Activated T-helper 9 cell treated with anti-CD3 and anti-CD28 coated beads, Interleukin-2, amount 50 U/mL, for 16 hours (primary cell): ENCODE measurements around the gene ARHGAP23.

Experiments used
- DNase-seq: peaks from one replicate; pipeline ENCODE4 v3.0.0-alpha.2; 2020; ENCODE audit warnings: low read depth

The ARHGAP23 gene

DNA sequence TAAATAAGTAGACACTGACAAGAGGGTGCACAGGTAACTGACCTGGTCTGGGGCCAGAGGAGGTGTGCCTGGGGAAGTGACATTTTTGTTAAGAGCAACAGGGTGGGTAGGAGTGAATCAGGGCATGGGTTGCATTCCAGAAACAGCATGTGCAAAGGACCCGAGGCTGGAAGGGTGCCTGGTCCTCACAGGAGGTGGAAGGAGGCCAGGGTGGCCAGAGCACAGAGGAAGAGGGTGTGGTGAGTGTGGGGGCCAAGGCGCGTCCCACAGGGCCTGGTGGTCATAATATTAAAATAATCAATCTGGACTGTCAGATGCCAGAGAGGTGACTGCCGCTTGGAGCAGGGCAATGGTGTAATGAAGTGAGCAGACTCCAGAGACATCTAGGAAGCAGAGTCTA lies 14.3 kb downstream of the ARHGAP23 start:
- DNase-seq, result no peak

DNA sequence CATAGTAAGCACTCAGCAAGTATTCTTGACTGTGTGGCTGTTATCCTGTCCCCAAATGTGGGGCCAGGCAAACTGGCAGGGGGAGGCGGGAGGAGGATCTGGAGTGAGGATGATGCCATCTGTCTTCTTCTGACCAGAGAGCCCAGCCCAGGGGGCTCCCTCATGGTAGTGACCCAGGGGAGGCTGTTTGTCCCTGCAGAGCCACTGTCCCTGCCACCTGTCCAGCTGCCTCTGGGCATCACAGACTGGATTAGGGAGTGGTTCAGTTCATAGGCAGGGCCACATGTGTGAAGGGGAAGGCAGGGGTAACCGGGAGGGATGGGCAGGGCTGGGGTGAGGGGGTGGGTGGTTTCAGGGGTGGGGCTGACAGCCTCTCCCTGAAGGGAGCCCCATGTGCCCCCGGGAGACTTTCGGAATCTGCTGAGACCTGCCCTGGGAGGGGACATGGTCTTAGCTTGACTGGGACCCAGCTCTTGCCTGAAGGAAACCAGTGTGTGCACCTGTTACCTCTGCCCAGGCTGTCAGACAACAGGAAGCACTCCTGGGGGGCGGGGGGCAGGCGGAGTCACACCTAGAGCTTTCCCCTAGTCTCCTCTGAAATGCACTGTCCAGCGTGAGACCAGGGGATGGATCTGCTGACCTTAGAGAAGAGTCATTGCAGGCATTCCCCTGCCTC lies 15.2 kb downstream of the ARHGAP23 start:
- no peak for DNase-seq

DNA sequence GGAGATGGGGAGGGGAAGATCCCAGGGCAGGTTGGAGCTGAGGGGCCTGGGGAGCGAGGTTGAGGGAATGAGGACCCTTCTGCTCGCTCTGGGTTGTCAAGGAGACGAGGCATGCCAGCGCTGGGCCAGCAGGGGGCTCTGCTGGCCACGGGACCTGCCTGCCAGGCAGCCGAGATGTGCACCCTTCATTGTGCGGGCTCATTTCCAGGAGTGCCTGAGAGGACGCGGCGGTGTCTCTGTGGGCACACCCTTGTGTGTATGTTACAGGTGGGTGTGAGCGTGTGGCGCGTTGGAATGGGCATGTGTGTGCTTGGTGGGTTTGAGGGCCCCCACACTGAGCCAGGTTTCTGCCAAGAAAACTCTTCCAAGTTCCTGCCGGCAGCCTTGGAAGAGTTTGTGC lies 15.9 kb downstream of the ARHGAP23 start:
- peak; percentile 42 for DNase-seq

DNA sequence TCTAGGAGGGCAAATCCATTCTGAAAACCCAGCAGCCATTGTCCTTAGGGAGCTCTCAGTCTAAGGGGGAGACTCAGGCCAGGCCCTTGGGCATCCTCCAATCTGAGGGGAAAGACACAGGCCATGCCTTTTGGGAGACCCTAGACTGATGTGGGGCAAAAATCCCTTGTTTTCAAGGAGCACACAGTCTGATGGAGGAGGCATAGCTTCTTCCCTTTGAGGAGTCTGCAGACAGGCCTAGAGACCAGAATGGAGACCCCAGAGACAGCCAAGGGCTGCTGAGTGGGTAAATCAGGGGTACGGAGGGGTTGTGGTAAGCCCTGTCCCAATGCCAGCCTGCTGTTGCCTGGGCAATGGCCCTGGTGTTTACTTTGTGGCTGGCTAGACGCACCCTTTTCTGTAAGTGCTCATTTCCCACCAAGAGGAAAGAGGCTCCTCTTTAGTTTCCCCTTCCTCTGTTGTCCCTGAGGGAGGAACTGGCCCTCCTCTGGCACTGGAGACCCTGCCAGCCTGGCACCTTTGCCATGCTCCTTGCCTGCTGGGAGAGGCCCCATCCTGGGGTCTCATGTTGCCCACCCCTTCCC lies 19.3 kb downstream of the ARHGAP23 start:
- no peak for DNase-seq

DNA sequence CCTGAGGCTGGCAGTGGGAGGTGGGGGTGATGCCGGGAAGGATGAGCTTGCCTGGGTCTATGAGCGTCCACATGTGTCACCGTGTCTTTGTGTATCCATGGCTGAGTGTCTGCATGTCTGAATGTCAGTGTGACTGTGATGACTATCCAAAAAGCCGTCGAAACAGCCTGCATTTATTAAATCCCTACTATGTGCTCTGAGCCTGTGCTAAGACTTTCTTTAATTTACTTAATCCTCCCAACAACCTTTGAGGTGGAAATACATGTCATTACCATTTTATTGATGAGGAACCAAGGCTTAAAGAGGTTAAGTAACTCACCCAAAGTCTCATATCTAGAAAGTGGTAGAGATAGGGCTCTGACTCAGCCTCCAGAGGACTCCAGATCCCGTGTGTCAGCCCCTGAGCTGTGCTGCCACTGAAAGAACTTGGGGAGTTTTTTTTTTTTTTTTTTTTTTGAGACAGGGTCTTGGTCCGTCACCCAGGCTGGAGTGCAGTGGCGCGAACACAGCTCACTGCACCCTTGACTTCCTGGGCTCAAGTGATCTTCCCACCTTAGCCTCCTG lies 20.0 kb downstream of the ARHGAP23 start:
- DNase-seq, result no peak

DNA sequence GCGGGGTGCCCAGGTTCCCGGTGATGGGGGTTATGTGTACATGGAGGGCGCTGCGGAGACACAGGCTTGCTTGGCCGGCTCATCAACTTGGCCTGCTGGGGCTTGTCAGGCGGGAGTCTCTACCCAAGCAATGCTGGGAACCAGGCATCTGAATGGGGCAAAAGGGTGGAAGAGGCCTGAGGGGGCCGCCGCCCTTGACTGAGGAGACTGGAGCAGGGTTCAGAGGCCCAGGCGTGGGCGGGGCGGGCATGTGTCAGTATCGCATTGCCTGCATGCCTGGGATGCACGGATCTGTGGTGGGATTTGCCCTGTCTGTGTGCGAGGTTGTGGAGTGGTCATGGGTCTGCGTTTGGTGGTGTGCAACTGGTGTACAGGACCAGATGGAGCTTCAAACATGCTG lies 21.1 kb downstream of the ARHGAP23 start:
- no peak for DNase-seq

DNA sequence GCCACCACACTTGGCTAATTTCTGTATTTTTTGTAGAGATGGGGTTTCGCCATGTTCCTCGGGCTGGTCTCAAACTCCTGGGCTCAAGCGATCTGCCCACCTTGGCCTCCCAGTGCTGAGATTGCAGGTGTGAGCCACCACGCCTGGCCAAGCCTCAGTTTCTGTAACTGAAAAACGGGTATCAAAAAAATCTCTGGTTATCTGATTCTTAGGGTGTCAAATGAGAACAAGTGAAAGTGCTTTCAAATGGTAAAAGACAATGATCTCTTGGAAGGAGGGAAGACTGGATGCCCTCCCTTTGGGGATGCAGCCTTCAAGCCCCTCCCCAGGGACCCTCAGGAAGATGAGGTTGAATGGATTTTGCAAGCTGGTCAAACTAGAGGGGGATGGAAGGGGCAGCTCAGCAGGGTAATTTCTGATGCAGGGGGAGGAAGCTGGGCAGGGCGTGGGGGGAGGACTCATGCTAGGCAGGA lies 22.3 kb downstream of the ARHGAP23 start:
- no peak for DNase-seq

DNA sequence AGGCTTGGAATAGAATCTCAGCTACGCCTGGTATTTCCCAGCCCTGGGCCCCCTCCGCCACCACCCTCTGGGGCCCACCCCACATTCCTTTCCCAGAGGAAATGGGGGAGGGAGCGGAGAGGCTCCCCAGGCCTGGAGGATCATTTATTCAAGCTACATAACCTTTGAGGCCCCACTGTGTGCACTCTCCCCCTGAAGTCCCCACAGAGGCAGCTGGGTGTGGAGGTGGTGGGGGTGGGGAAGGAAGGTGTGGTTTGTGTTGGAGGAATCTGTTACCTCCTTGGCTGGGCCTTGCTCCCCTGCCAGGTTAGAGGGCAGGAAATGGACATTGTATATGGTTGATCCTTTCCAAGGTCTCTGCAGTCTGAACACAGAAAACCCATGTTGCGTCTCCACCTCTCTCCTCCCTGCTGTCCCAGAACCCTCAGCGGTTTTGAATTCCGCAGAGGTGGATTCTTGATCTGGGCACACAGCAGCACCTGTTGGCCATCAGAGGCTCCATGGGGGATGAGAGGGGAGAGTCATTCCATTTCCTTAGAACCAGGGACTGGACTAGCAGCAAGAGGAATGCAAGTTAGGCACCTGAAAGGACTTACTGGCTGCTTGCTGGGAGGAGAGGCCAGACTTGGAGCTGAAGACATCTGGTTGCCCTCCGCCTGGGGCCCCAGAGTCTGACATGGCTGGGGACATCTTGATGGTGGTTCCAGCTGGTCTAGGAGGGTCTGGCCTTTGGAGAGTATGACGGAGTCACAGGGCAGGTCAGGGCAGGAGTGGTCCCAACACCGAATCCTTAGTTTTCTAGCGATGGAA lies 23.0 kb downstream of the ARHGAP23 start:
- DNase-seq, result no peak

DNA sequence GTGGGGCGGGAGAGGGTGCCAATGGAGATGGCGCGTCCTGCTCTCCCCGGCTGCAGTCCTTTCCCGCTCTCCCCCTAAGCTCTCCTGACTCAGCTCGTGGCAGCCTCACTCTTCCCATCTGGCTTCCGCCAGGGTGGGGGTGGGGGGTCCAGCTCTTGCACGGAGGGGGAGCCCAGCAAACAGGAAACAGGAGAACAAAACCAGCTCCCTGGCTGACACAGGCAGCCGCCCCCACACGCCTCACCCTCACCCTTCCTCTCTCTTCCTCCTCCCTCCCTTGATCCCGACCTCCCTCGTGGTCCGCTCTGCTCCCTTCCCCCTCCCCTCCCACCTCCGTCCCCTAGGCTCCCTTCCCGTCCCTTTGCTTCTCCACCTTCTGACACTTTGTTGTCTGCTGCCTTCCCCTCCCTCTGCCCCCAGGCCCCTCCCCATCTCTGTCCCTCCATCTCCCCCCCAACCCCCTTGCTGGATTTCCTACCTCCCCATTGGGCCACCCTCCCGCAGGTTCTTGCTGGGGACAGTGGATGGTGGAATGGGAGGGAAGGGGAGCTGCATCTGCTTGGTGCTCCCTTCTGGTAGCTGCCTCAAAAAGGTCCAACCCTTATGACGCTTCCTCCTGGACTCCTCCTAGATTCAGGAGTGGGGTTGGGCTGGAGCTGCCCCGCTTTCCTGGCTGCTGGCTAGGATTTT lies 23.7 kb downstream of the ARHGAP23 start:
- DNase-seq, result no peak

DNA sequence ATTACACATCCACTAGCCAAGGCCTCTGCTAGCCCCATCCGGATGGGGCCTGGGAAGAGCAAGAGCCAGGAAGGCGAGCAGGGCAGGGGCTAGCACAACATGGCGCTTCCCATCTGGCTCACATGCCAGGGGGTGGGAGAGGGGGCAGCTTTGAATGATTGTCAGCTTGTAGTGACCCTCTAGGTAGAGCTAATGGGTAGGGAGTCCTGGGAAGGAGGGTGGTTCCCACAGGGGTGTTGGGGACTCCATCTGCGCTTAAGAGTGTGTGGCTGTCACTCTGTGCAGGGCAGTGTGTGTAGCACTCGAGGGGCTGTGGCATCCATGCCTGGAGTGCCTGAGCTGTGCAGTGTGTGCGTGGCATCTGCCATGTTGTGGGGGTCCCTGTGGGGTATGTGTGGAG lies 24.5 kb downstream of the ARHGAP23 start:
- DNase-seq, result no peak

DNA sequence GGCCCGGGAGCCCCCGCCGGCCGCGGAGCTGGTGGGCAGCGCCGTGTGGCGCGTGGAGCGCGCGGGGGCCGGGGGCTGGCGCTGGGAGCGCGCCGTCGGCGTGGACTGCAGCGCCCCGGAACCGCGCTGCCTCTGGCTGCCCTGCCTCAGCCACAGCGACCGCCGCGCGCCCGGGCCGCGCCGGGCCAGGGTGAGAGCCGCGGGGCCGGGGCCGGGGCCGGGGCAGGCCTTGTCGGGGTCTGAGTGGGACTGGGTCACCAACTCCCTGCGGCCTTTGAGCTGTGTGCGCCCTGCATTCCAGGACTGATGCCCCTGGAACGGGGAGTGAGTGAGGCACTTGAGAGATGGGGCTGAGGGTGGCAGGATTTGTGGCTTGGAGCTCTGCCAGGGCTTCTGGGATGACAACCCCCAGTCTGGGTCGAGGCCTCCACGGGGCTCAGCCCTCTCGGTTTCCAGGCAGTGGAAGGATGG lies 25.7 kb downstream of the ARHGAP23 start:
- no peak for DNase-seq

DNA sequence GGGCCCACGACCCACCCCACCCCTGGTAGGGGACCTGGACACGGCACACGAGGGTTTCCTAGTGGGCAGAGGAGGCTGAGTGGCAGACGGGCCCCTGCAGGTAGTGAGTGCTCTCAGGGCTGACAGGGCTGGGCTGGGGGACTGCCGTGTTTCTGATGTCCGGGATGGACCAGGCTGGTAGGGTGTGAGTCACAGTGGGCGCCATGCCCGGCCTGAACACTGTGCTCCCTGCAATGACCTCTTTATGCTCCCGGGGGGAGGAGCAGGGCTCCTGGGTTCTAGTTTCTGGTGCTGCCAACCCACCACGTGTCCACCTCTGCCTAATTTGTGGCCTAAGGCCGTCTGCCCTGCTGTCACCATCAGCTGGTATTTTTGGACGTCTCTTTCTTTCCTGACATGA lies 26.3 kb downstream of the ARHGAP23 start:
- DNase-seq, result no peak

DNA sequence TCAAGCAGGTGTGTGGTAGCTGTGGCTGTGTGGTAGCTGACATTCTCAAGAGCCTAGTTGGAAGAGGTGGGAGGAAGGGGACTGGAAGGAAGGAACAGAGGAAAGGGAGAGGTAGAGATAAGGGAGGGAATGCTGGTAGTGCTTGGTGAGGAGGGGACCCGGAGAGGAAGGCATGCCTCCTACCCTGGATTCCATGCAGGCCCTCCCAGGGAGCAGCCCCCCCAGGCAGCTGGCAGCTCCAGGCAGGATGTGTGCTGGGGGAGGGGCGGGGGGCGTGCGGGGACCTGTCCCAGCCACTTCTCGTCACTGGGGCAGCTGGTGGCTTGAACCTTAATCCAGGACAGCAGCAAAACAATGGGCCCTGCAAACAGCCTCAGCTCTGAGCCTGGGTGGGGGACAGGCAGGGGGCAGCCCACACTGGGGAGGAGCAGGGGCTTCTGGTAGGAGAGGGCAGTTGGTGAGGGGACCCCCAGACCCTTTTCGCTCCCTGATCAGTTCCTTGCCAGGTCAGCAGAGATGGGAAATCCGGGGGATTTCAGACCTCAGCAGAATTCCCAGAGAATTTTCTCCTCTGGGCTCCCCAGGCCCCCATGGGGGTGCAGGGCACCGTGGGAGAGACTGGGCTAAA lies 27.1 kb downstream of the ARHGAP23 start:
- DNase-seq, result no peak

DNA sequence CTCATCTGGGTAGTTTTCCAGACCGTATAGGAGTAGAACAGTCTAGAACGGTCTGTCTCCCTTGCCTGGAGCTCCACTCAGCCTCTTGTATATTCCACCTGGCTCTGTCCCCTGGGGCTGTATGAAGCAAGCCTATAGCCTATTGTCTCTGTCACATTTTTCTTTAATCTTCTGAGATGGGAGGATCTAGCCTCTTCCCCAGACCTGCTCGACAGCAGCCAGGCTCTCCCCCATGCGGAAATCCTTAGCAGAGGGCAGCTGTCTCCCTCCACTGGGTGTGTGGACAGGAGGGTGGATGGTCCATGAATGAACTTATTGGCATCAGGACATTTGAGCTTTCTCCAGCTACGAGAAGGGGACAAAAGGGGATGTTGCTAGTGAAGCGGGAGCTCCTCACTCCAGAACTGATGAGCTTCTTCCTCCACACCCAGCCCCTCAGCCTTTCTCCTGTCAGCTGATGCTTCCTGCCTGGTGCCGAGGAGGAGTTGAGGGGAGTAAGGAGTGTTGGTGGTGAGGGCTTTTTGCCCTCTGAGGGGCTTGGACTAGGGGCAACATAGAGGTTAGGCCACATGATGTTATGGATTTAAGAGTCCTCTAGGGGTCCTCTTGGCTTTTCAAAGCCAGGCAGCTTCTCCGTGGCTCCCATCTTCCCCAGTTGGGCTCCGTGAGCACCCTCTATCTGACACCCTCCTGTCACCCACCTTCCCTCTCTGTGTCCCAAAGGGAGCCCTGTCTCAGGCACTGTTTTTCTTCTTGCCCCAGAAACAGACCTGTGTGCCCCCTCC lies 28.0 kb downstream of the ARHGAP23 start:
- DNase-seq, result no peak

DNA sequence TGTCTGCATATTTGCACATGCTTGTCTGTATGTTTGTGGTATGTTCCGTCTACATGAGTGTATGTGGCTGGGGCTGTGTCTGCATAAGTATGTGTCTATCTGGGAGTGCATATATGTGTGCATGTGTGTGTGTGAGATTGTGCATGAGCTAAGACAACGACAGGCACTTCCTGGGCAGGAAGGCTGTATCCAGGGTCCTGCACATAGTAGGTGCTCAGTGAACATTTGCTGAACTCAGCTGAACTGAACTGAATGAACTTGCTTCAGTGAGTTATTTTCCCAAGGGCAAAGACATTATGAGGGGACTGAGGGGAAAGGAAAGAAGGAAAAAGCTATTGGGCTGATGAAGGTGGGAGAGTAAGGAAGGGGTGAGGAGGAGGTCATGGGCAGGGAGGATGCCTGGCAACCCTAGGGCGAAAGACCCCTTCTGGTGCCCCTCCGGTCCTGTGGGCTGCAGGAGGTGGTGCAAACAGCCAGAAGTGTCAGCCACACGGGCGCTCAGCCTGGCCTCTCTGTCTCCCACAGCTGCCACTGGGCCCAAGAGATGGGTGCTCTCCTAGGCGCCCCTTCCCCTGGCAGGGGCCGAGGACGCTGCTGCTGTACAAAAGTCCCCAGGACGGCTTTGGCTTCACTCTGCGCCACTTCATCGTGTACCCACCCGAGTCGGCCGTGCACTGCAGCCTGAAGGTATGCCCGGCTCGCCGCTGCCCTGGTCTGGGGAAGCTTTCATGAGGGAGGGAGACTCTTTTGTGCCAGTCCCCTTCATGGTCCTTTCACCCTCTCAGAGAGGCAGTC lies 29.5 kb downstream of the ARHGAP23 start:
- no peak for DNase-seq

DNA sequence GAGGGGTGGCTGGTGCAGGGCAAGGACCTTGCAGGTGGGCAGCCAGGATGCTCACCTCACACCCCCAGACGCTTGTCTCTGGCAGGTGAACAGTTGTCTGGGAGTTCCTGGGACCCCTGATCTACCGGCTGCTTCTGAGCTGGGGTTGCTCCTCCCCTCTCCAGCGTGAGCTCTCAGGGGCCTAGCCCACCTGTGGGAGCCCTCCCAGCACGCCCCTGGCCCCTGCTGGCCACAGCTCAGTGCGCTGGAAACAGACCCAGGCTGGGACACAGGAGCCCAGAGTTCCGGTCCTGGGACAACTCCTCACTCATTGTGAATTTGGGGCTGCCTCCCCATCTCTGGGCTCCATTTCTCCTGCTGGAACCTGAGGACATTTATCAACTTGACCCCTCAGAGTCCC lies 30.3 kb downstream of the ARHGAP23 start:
- no peak for DNase-seq

DNA sequence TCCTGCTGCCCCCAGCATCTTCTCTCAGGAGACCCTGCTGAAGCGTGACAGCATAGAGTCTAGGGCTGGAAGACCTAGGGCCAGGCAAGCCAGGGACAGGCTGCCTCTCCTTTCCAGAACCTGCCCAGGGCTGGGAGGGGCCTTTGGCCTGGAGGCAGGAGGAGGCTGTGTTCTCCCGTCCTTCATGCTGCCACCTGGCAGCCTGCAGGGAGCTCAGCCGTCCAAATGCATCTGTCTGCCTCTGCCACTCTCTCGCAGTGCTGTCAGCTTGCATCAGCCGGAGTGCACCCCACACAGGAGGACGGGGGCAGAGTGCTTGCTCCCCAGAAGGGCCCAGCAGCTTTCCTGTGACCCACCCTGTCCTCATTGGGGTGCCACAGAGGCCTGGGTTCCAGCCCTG lies 31.3 kb downstream of the ARHGAP23 start:
- DNase-seq, result no peak

DNA sequence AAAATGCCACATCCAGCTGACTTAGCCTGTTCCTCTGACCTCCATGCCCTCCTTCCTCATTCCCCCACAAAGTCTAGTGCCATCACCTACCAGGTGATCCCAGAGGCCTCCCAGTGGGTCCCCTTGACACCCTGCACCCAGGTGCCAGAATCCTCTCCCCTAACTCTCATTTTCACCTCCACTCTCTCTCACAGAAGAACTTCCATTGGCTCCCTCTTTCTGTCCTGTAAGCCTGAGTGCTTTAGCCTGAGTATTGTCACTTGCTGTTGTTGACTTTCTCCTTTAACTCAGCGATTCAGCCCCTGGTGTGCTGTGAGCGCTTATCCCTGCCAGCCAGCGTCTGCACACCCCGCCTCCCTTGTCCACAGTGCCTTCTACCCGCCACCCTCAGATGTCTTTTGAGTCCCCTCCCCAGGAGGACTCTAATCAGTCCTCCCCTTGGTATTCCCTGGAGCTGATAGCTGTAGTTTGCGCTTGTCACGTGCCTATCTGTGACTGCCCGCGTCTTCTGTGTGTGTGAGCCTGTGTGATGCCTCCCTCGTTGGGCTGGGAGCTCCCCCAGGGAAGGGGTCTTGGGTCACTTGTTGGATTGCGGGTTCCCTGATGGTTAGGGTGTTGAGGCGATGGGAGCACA lies 31.9 kb downstream of the ARHGAP23 start:
- DNase-seq, result no peak
